Smooth muscle cell (in vitro differentiated cells): ENCODE data around the gene SCAMP1. TPM values are rescaled to one million over a fixed set of nuclear protein-coding genes. Genes with fewer than 3 reads are reported as not detected.

Experiments
- DNase-seq: peaks from one replicate; lab custom pipeline; 2025; ENCODE audit not compliant: unreplicated experiment; lab: John Stamatoyannopoulos, UW
- H2AFZ ChIP-seq: fragments of 200-600 bp; sonication (generic); 2 replicates; pipeline ENCODE4 v1.6.0; 2016; ENCODE audit warnings: antibody characterized with exemption, low read depth, mild to moderate bottlenecking
- H3F3A ChIP-seq: fragments of 200-600 bp; sonication (generic); 2 replicates; pipeline ENCODE4 v1.6.0; 2017; ENCODE audit warnings: antibody characterized with exemption, low read depth
- H3K27ac ChIP-seq: fragments of 200-600 bp; sonication (generic); 2 replicates; pipeline ENCODE4 v1.5.1; 2016; ENCODE audit warnings: low read depth, mild to moderate bottlenecking
- H3K27me3 ChIP-seq: fragments of 200-600 bp; sonication (generic); 2 replicates; pipeline ENCODE4 v1.6.1; 2016; ENCODE audit warnings: low read depth, mild to moderate bottlenecking
- H3K36me3 ChIP-seq: fragments of 200-600 bp; sonication (generic); 2 replicates; pipeline ENCODE4 v1.5.1; 2016; ENCODE audit warnings: low read depth
- H3K4me1 ChIP-seq: fragments of 200-600 bp; sonication (generic); 2 replicates; pipeline ENCODE4 v1.5.1; 2016; ENCODE audit warnings: low read depth
- H3K4me2 ChIP-seq: fragments of 200-600 bp; sonication (generic); 2 replicates; pipeline ENCODE4 v1.6.0; 2016; ENCODE audit warnings: mild to moderate bottlenecking
- H3K4me3 ChIP-seq: fragments of 200-600 bp; sonication (generic); 2 replicates; pipeline ENCODE4 v1.5.1; 2016; ENCODE audit warnings: mild to moderate bottlenecking
- H3K79me2 ChIP-seq: fragments of 200-600 bp; sonication (generic); 2 replicates; pipeline ENCODE4 v1.6.0; 2016; ENCODE audit warnings: low read depth, mild to moderate bottlenecking
- H3K9ac ChIP-seq: fragments of 200-600 bp; sonication (generic); 2 replicates; pipeline ENCODE4 v1.6.0; 2016; ENCODE audit warnings: low read depth
- H3K9me3 ChIP-seq: fragments of 200-600 bp; sonication (generic); replicated peaks from 2 replicates; pipeline ENCODE4 v1.5.1; 2016; ENCODE audit warnings: low read depth
- H4K20me1 ChIP-seq: fragments of 200-600 bp; sonication (generic); 2 replicates; pipeline ENCODE4 v1.6.0; 2016; ENCODE audit warnings: low read depth
- WGBS: methylation state at CpG from one replicate; pipeline ENCODE4 v1.1.7; 2016; ENCODE audit warnings: low lambda C conversion rate; 5-methylcytosine and 5-hydroxymethylcytosine counted together
- polyA plus RNA-seq: library from polyadenylated mRNA; unstranded; fragments of >200 nt; fragmentation: Nextera tagmentation; extraction: Ambion mirVana; gene quantifications from 2 replicates; pipeline ENCODE4 v1.2.1, GENCODE V29; 2016
- total RNA-seq: library from RNA; depleted of rRNA; stranded (reverse); fragments of >200 nt; gene quantifications from 2 replicates; pipeline ENCODE4 v1.2.3, GENCODE V29; 2014
- TF ChIP-seq, protein P1 (sequence below): fragments of 200-600 bp; sonication (generic); IDR thresholded peaks from 2 replicates; pipeline ENCODE4 v1.5.1; 2017; ENCODE audit warnings: borderline replicate concordance, mild to moderate bottlenecking, antibody characterized with exemption; ENCODE audit not compliant: insufficient read depth, poor library complexity, severe bottlenecking

Gene SCAMP1
- total and polyA plus RNA-seq, 2 experiments from 2014 or later = 21.0 to 45.6 TPM

DNA sequence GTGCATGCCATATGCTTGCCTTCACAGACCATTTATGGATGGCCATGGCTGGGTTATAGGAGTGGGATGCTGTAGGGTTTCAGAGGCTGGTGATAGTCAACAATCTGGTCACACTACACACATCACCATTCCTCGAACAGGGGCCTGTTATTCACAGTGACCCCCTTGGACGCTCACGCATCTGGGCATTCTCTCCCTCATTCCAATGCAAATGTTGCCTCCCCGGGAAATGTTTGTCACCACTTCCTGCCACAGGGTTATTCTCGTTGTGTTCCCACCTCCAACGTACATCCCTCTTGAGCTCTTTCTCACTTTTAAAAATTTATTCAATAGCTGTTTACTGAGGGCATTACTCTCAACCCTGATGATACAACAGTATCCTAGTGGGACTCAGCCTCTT is 135.4 kb downstream of the SCAMP1 start:
- no peak for DNase-seq
- no peaks in the 10 kb centered on the region for H3K36me3 ChIP-seq
- H3K4me1 ChIP-seq = peaks cover 15% of the 10 kb centered on the region
- H3K27me3 ChIP-seq = no peaks in the 10 kb centered on the region
- peak overlapping the region; percentile 40 for H3K27ac ChIP-seq
- H3K79me2 ChIP-seq = peaks cover 64% of the 10 kb centered on the region
- no peak overlapping the region for H3K4me3 ChIP-seq
- H3K9me3 ChIP-seq = no peaks in the 10 kb centered on the region
- H3K4me2 ChIP-seq = no peak overlapping the region
- peaks cover 8% of the 10 kb centered on the region for H4K20me1 ChIP-seq
- H3K9ac ChIP-seq = no peak overlapping the region
- 68% methylated on average over 6 of the region's 6 CpGs for WGBS
- peaks cover 16% of the 10 kb centered on the region for H3F3A ChIP-seq
- no peak overlapping the region for H2AFZ ChIP-seq
- TF ChIP-seq, protein P1, sequence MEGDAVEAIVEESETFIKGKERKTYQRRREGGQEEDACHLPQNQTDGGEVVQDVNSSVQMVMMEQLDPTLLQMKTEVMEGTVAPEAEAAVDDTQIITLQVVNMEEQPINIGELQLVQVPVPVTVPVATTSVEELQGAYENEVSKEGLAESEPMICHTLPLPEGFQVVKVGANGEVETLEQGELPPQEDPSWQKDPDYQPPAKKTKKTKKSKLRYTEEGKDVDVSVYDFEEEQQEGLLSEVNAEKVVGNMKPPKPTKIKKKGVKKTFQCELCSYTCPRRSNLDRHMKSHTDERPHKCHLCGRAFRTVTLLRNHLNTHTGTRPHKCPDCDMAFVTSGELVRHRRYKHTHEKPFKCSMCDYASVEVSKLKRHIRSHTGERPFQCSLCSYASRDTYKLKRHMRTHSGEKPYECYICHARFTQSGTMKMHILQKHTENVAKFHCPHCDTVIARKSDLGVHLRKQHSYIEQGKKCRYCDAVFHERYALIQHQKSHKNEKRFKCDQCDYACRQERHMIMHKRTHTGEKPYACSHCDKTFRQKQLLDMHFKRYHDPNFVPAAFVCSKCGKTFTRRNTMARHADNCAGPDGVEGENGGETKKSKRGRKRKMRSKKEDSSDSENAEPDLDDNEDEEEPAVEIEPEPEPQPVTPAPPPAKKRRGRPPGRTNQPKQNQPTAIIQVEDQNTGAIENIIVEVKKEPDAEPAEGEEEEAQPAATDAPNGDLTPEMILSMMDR = no peak

DNA sequence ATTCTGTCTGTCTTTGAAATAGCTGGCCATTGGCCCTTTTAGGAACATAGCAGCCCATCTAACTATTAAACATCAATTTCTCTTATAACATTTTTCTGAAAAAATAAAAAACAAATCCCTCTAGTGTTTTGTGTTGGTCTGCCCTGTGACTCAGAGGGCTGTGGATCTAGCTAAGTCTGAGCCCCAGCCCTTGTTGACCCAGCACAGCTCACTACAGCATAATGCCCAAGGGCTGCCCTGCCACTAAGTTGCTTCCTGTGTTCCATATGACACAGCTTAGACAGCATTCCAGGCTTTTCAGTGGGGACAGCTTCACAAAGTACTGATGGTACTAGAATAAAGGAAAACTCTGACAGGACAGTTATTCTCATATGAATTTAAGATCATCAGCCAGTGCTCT is 136.0 kb downstream of the SCAMP1 start:
- Histone ChIP-seq H2AFZ (no peak overlapping the region), H3K4me3 (no peak overlapping the region), H3K27me3 (no peaks in the 10 kb centered on the region), H4K20me1 (peaks cover 8% of the 10 kb centered on the region), H3K9ac (no peak overlapping the region), H3F3A (peaks cover 22% of the 10 kb centered on the region), H3K36me3 (no peaks in the 10 kb centered on the region), H3K4me1 (peaks cover 15% of the 10 kb centered on the region), H3K4me2 (peak overlapping the region; percentile 39), H3K27ac (peak overlapping the region; percentile 40), H3K79me2 (peaks cover 64% of the 10 kb centered on the region), H3K9me3 (no peaks in the 10 kb centered on the region)
- TF ChIP-seq, protein P1 = no peak
- DNase-seq = no peak

DNA sequence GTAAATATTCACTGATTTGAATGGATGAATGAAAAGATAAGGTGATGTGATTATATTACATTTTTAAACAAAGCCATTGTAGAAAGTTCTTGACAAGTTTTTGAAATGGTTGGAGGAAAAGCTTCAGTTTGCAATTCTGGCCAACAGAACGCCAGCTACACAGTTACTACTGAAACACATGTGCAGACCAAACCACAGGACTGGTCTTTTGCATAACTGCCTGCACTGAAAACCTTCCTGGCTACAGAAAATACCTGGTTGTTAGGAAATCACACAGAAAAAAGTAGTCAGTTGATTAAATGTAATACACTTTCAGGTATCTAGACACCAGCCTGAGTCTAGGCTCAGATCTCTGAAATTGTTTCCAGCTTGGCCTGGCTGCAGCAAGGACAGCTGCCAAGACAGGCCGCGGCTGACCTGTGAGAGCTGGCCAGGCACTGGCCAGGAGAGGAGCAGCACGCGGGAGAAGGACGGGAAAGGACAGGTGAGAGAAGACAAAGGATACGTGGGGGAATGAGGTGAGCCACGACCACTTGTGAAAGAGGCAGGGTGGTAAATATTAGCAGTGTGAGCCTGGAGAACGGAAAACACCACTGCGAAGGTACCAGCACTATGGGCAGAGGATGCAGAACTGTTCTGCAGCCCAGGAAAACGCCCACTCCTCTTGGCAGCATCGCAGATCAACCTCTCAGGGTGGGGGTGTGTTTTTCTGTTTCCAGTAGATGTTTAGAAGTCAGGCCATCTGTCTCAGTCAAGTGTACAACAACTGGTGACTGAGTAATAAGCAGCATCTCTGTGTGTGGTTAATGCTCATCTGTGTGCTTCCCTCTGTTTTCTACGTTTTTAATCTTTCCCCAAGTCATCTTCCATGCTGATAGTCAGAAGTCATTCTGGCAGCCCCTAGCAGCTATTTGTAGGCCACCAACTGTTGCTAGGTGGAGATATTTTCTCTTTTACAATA is 137.4 kb downstream of the SCAMP1 start:
- Histone ChIP-seq H3K4me1 (peaks cover 15% of the 10 kb centered on the region), H4K20me1 (peaks cover 8% of the 10 kb centered on the region), H2AFZ (no peak overlapping the region), H3K4me2 (peak overlapping the region; percentile 19), H3F3A (peaks cover 25% of the 10 kb centered on the region), H3K27me3 (no peaks in the 10 kb centered on the region), H3K79me2 (peaks cover 64% of the 10 kb centered on the region), H3K27ac (no peak overlapping the region), H3K4me3 (no peak overlapping the region), H3K9me3 (no peaks in the 10 kb centered on the region), H3K36me3 (no peaks in the 10 kb centered on the region), H3K9ac (no peak overlapping the region)
- TF ChIP-seq, protein P1 = no peak
- DNase-seq = no peak
- 79% methylated on average over 13 of the region's 13 CpGs for WGBS
